ENCODE data around the gene LRRC28.

Gene LRRC28

DNA sequence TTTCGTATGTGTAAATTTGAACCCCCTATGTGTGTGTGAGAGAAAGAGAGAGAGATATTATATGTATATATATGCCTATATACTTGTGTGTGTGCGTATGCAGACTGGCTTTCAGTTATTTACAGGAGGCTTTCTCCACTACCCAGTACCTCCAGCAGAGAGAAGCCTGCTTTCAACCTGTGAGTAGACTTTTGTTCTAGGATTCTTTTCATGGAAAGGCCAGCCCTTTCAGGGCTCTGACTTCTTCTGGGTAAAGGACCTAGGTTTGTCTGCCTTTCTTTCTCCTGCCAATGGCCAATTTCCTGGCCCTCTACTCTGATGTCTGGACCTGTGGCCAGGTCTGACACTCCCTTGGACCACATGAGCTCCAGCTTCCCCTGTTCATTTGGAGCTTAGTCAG is 23.8 kb downstream of the LRRC28 start:
- no peak for DNase-seq (ENCODE audit: low read depth, low spot score)

DNA sequence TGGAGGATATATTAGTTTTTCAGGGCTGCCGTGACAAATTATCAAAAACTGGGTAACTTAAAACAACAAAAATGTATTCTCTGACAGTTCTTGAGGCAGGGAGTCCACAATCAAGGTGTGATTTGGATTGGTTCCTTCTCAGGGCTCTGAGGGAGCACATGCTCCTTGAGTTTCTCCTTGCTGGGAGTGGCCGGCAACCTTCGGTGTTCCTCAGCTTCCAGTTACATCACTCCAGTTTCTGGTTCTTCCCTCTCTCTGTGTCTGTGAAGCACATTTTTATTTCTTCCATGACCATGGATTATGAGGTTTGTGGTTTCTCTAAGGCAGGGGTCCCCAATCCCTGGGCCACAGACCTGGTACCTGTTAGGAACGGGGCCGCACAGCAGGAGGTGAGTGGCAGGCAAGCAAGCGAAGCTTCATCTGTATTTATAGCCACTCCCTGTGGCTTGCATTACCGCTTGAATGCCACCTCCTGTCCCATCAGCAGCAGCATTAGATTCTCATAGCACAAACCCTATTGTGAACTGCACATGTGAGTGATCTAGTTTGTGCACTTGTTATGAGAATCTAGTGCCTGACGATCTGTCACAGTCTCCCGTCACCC is 24.3 kb downstream of the LRRC28 start:
- TF ChIP-seq, protein P1, sequence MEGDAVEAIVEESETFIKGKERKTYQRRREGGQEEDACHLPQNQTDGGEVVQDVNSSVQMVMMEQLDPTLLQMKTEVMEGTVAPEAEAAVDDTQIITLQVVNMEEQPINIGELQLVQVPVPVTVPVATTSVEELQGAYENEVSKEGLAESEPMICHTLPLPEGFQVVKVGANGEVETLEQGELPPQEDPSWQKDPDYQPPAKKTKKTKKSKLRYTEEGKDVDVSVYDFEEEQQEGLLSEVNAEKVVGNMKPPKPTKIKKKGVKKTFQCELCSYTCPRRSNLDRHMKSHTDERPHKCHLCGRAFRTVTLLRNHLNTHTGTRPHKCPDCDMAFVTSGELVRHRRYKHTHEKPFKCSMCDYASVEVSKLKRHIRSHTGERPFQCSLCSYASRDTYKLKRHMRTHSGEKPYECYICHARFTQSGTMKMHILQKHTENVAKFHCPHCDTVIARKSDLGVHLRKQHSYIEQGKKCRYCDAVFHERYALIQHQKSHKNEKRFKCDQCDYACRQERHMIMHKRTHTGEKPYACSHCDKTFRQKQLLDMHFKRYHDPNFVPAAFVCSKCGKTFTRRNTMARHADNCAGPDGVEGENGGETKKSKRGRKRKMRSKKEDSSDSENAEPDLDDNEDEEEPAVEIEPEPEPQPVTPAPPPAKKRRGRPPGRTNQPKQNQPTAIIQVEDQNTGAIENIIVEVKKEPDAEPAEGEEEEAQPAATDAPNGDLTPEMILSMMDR (IDR thresholded peaks at IDR 0.05; ENCODE audit: low read depth, low read length) = no peak
- in situ Hi-C loops (cut with HindIII; ENCODE audit: low sequenced_read_pairs) = no loop called here
- no peak overlapping the region for H3K4me3 ChIP-seq (ENCODE audit: low read depth, low read length)
- no peak for DNase-seq (ENCODE audit: low read depth, low spot score)

More for the DNA sequence above, 23.8 kb downstream of the LRRC28 start:
- in situ Hi-C loops (cut with HindIII; ENCODE audit: low sequenced_read_pairs) = no loop called here
- no peak overlapping the region for H3K4me3 ChIP-seq (ENCODE audit: low read depth, low read length)
- TF ChIP-seq, protein P1 (IDR thresholded peaks at IDR 0.05; ENCODE audit: low read depth, low read length) = no peak

DNA sequence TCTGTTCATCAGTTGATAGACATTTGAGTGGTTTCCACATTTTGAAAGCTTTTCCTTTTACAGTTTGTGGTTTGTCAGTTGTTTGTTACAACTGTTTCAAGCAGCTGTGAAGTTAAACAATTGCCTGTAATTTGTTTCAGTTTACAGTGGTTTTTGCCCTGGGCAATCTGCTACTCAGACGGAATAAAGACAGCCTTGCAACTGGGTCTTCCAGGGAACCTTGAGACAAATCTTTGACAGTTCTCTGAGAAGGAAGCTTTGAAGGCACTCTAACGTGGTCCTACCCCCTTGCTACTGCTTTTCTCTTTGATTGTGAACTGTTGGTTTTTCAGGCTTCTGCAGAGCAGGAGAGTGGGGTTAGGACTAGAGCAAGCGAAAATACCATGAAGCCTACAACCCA is 28.0 kb downstream of the LRRC28 start:
- in situ Hi-C loops (cut with HindIII; ENCODE audit: low sequenced_read_pairs) = no loop called here
- TF ChIP-seq, protein P1 (IDR thresholded peaks at IDR 0.05; ENCODE audit: low read depth, low read length) = no peak
- DNase-seq (ENCODE audit: low read depth, low spot score) = no peak
- no peak overlapping the region for H3K4me3 ChIP-seq (ENCODE audit: low read depth, low read length)

DNA sequence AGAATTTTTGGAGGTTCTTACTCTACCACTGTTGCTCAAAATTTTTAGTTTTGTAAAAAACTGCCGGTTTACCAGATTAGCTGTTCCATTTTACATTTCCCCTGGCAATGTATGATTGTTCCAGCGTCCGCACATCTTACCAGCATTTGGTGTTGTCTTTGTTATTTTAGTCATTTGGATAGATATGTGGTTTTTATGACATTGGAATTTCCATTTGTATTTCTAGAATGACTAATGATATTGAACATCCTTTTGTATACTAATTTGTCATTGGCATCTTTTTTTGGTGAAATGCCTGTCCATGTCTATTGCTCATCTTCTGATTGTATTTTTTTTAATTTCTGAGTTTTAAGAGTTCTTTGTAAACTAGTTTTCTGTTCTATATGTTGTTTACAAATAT is 28.5 kb downstream of the LRRC28 start:
- no peak overlapping the region for H3K4me3 ChIP-seq (ENCODE audit: low read depth, low read length)
- TF ChIP-seq, protein P1 (IDR thresholded peaks at IDR 0.05; ENCODE audit: low read depth, low read length) = no peak
- in situ Hi-C loops (cut with HindIII; ENCODE audit: low sequenced_read_pairs) = no loop called here
- no peak for DNase-seq (ENCODE audit: low read depth, low spot score)

DNA sequence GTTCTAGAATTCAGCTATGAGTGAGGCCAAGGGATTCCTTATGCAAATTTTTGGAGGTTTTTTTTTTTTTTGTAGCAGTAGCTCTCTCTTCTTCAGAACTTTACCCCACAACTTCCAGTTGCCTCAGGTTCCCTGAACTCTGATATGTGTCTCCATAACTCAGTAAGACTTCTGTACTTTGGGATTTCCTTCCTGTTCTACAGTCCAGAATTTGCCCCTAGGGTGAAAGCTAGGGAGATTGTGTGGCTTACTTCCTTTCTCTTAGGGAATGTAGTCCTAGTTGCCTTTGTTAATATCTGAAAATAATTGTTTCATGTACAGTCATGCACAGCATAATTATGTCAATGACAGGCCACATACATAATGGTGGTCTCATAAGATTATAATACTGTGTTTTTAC is 30.8 kb downstream of the LRRC28 start:
- in situ Hi-C loops (cut with HindIII; ENCODE audit: low sequenced_read_pairs) = no loop called here
- TF ChIP-seq, protein P1 (IDR thresholded peaks at IDR 0.05; ENCODE audit: low read depth, low read length) = no peak
- DNase-seq (ENCODE audit: low read depth, low spot score) = no peak
- no peak overlapping the region for H3K4me3 ChIP-seq (ENCODE audit: low read depth, low read length)

DNA sequence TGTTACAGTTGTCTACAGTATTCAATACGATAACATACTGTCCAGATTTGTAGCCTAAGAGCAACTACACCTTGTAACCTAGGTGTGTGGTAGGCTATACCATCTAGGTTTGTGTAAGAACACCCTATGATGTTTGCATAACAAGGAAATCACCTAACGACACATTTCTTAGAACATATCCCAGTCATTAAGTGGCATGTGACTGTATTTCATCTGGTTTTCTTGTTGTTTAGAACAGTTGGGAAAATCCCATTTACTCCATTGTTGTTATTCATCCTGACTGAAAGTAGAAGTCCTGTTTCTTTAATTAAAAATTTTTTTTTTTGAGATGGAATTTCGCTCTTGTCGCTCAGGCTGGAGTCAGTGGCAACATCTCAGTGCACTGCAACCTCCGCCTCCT is 31.3 kb downstream of the LRRC28 start:
- in situ Hi-C loops (cut with HindIII; ENCODE audit: low sequenced_read_pairs) = no loop called here
- DNase-seq (ENCODE audit: low read depth, low spot score) = no peak
- H3K4me3 ChIP-seq (ENCODE audit: low read depth, low read length) = no peak overlapping the region
- TF ChIP-seq, protein P1 (IDR thresholded peaks at IDR 0.05; ENCODE audit: low read depth, low read length) = no peak
